Activated CD4-positive, alpha-beta T cell treated with anti-CD3 and anti-CD28 coated beads for 24 hours (primary cell): Measurements from ENCODE around the gene URB1.

ENCODE experiments used
- DNase-seq, 2 donors: peaks; one replicate each; pipeline ENCODE4 v3.0.0-alpha.2; 2020; ENCODE audit warnings: low read depth in 2 of 2

URB1 gene

DNA sequence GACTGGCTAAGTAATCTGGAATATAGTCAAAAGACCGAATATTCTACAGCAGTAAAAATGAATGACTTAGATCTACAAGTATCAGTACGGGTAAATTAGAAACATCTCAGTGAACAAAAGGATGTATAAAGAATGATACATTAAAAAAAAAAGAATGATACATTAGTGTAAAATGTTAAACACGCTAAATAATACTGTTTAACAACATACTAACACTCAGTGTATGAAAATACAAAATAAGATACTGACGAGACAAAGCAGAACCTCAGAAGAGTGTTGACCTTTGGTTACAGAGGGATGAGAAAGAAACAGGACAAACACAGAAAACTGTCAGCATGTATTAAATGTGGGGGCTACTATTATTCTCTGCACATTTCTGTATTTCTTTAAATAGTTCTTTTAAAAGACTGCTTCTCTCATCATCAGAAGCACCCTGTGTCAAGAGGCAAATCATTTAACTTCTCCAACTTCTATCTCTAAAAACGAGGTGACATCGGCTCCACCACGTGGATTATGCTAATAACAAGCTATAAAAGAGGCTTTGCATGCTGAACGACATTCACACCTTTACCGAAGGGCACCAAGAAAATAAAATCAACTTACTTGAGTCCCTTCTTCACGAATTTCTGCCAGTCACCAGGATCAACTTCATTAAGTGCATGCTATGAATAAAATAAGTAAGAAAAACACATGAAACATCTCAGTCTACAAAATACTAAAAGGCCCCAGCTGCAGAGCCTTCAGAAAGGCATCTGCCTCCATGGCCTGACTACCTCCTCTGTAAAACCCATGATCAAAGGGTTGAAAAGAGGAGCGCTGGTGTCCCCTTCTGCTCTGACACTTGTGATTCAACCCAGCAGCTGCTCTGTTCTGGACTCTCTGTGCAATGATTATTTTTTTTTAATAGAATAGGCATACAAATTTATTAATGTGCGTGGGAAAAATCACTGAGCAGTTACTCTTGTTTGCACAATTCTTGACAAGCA, 51.7 kb downstream of the URB1 start:
- DNase-seq = no peak

DNA sequence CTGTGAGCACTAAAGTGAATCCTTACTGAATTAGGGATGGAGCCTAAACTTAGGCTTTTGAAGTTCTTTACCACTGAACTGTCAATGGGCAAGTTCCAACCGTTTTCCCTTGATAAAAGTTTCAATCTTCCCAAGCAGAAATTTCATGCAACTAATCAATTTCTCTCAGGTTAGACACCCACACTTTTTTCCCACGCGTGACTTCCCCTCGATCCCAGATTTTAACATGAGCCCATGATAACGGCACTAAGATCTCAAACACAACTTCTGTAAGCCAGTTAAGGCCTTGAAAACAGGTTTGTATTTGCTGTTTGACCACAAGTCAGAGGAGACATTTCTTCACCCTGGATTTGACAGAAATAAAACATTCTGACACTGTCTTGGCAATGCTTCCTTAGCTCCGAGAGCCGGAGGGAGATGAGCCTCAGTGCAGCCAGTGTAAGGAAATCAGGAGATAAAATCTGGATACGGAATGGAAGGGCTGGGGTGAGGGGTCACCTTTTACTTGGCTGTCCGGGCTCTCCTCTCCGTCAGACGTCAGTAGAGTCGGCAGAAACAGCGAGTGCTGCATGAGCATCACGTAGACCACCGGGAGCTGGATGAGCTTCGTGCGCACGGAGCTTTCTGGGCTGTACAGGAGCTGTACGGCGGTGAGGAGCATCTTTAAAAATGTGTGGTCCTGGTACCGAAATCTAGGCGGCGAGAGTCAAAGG, 54.4 kb downstream of the URB1 start:
- no peak for DNase-seq

DNA sequence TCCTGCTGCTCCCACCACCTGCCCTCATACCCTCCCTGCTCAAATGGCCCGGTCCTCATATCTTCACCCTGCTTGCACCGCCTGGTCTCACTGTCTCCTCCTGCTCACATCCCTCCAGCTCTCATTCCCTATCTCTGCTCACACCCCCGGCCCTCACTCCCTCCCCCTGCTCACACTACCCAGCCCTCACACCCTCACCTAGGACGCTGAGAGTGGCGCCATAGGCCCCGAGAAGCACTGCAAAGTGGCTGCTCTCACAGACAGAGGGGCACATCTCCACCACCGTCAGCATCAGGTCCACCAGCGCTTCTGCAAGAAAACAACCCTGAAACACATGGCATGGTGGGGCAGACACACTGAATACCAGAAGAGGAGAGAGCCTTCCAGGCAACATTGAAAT, 55.6 kb downstream of the URB1 start:
- DNase-seq = no peak

DNA sequence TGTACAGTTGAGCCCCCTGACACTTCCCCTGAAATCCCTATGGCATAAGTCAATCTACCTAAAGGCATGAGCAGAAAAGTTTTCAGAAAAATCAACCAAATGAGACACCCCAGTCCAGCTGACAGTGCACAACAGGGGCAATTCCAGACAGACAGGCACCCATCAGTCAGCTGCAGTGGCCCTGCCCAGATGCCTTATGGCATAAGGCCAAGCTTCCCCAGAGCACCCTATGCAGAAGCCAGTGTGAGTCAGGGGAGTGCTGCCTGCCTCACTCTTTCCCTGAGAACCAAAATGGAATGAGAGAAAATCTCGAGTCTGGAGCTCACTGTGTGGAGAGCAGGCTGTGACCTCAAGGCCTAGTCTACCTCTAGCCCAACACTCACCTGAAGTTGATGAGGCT, 56.1 kb downstream of the URB1 start:
- DNase-seq = no peak

DNA sequence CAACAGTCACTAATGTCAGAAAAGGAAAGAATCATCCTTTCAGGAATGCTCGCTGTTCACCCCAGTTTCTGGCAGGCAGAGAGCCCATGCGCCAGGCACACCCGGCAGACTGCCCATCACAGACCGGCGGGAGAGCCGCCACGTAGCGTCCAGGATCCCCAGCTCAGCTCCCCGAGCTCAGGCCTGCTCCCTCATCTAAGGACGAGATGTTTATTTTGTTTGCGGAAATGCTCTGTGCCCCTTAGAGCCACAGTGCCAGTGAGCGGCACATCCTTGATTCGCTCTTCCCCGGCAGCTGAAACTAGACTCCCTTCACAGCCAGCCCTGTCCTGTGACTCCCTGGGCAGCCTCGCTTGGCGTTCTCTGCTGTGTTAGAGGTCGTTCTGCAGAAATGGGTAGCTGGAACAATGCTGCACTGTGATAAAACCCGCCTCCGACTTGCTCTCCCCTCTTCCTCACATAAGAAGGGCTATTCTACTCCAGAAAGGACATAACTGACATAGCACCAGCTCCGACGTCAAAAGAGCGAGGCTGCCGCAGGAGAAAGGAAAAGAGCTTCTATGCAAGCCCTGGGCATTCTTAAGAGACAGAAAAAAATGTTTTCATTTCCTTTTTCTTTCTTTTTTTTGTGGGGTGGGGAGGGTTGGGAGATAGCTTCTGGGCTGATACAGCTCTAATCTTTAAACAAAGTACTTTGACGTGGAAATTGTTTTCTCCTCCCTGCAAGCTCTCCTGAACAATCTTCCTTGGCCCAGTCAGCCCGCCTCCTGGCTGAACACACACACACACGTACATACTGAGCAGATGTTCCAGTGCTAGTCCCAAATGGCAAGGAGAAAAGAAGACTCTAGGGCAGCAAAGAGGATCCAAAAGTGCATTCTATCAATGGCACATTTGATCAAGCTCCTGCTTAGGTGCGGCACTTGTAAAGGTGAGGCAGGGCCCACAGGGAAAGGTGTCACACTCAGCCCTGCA, 56.9 kb downstream of the URB1 start:
- DNase-seq = no peak

DNA sequence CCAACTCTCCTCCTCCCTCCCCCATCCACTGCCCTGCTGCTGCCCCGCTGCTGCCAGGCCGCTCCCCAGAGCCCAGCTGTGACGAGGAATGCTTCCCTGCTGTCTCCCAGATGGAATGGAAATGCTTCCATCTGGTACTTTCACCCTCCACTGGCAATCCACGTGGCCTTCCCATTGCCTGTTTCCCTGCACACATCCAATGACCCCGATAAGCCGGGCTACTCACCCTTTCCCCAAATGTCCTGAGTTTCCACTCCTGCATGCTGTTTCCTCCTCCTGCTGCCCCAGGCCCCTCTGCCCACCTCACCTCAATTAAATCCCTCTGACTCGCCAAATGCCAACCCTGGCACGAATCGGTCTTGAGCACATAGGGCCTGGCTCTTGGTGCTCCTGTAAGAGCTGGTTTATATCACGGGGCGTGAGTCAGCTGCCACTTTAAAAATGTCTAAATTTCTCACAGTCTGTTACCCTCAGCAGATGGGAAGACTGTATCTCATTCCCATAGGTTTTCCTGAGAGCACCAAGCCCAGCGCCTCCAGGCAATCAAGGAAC, 57.8 kb downstream of the URB1 start:
- no peak for DNase-seq

DNA sequence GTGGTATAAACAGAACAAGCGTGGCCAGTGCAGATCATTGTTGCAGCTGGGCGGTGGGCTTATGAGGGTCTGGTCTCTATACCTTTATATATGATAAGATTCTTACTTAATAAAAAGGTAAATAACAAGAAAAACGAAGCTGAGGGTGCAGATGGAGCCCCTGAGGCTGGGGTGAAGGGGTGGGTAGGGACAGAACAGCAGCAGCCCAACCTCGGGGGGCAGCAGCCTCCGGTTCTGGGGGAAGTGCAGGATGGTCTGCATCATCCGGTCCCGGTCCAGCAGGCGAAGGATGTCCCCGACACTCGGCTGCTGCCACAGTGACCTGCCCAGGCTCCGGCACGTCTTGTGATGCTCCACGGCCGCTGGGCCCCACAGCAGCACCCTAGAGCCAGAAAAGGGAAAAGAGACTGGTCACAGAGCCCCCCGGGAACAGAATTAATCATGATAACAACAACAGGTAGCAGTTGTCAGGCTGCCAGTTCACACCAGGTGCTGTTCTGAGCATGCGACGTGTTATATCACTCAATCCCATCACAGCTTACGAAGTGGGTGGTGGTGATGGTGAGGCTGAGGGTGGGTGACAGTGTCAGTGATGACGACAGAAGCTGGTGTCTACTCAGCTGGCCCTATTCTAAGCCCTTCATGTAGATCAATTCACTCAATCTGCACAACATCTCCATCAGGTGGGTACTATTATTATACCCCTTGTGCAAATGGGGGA, 58.7 kb downstream of the URB1 start:
- no peak for DNase-seq

DNA sequence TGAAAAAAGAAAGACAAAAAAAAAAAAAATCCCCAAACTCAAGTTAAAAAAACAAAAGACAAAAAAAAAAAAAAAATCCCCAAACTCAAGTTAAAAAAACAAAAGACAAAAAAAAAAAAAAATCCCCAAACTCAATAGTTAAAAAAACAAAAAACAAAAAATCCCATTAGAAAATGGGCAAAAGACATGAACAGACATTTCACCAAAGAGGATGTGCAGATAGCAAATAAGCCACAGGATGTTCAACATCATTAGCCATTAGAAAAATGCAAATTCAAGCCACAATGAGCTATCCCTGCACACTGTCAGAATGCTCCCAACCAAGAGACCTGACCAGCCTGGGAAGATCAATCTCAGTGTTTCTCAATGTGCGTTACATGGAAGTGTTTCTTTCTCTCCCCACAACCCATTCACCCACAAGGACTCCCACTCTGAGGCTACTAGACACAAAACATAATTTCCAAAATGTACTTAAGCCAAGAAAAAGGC, 60.3 kb downstream of the URB1 start:
- DNase-seq = no peak

DNA sequence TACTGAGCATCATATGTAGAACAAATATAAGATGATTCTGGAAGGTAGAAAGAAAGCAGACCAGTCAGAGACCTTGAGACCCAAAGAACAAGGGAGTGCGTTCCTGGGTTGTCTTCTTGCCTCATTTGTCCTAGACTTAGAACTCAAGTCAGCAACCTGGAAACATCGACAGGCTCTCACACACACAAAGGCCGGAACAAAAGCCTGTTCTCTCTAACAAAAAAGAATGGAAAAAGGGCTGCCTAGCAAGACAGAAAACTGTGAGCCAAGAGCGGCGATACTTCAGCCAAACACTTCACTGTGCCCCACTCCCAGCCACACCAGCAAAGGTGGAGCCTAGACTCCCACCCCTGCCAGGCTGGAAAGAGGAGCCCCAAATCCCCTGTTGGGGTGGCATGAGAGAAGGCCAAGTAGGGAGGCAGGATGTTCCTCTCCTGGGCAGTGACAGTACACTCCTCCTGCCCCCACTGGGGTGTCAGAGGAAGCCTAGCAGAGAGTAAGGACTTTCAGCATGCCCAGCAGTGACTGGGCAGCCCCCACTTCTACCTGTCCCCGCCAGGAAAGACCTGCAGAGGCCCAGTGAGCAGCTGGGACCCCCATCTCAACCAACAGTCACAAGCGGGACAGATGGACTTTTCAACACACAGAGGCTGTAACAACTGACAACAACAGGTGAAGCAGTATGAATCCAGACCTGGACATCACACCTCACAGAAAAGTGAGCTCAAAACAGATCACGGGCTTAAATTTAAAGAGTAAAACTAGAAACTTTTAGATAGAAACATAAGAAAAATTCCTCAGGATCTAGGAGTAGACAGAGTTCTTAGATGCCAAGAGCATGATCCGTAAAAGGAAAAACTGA, 61.1 kb downstream of the URB1 start:
- no peak for DNase-seq

DNA sequence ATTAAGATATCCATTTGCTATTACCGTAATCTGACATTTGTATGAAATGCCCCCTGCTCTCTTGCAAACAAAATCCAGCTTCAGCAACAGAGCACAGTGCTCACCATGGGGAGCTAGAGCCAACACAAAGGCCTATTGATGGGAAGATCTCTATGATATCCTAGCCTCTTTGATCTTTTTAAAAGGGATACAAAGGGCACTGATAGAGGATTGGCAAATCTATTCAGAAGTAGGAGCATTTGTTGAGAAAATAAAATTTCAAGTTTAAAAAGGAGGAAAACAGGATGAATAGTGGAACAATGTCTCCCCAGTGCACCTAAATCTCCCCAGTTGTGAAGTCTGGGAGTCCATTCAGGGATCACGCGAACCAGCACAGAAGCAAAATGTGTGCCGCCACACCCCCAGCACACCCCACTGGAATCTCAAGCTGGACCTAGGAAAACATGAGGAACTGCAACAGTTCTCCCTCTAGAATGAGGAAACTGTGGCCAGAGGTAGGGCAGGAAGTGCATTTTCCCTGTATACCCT, 62.0 kb downstream of the URB1 start:
- DNase-seq = no peak

DNA sequence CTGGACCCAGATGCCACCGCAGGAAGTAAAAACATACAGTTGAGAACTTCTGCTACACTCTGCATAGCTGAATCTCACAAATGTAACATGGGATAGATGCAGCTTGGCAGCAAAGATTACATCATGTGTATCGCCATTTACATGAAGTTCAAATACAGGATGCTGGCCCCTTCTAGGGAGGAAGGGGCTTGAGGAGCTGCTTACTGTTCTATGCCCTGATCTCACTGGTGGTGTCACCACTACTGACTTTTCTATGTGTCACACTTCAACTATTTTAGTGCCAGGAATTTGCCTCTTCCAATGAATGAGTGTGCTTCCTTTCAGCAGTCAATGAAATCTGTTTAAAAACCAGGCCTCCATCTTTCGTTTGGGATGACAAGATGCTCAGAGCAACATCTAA, 63.0 kb downstream of the URB1 start:
- no peak for DNase-seq

DNA sequence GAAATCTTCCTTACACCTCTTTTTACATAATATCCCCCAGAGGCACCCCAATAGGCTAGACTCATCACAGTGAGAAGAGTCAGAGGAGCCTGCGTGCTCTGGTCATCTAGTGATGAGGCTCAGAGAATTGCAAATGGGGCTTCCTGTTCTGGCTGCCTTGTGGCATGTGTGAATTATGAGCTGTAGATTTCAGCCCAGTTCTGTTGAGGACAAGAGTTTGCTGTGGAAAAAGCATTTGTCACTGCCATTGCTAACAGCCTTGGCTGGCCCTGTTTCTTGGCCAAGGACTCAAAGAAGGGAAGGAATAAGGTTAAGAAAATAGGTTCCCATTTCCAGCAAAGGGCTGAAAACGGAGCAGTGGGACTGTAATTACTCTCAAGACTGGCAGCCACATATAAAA, 63.5 kb downstream of the URB1 start:
- DNase-seq = no peak

DNA sequence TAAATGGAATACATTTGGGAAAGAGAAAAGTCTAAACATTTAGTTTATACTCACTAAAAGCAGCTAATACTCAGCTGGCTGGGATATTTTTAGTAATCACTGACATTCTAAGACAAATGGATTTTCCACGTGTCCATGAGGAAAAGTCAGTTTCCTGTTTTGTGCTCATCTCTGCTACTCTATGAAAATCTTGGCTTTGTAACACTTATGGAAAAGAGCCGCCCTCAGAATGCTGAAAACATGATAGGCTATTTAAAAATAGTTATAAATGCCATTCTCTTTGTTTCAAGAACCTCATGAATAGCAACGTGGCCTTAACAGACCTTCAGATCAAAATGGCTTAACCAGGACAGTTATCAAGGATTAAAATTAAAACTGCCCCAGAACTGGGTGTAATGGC, 64.2 kb downstream of the URB1 start:
- DNase-seq = no peak

DNA sequence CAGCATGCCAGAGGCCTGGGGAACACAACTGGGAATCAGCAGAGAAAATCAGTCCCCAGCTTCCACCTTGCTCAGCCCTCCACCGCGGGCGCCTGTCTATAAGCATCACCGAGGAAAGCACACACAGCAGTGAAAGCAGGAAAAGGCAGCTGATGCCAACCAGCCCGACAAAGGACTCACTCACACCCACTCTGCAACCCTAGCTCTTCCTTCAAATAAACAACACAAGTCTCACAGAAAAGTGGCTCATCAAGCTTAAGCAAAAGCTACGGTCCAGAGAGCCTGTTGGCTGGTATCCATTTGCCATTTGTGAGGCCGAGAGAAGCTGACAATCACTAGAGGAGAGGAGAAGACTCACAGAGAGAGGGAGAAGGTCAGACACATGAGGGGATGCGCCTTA, 67.1 kb downstream of the URB1 start:
- no peak for DNase-seq

DNA sequence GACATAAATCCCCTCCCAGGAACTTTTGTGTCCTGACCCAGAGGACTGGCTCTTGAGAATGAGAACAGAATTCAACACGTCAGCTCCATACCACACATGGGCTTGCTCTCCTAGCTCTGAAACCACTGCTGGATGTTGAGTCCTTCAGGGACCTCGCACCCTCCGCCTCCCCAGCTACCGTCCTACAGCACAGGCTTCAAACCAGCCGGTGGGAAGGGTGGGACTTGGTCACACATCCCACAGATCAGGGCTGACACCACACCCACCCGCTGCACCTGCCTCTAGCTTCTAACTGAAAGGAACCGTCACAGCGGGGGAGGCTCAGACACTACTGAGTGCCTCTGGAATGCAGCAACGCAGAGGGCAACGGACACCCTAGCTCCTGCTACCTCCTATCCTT, 70.1 kb downstream of the URB1 start:
- DNase-seq = no peak

DNA sequence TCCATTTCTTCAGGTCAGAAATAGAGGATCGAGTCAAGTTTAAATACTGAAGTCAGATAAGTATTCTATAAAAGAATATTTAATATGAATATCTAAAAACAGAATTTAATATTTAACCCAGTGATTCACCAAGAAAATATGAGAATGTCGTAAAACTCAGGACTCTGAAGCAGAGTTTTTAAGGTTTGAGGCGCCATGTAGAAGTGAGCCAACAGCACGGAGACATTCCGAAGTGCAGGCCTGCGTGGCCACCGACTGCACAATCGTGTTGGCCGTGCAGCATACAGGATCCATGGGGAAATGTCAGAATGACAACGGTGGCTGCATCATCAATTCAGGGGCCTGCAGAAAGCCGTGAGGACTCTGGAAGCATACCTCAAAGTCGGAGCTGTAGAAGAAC, 70.7 kb downstream of the URB1 start:
- no peak for DNase-seq

DNA sequence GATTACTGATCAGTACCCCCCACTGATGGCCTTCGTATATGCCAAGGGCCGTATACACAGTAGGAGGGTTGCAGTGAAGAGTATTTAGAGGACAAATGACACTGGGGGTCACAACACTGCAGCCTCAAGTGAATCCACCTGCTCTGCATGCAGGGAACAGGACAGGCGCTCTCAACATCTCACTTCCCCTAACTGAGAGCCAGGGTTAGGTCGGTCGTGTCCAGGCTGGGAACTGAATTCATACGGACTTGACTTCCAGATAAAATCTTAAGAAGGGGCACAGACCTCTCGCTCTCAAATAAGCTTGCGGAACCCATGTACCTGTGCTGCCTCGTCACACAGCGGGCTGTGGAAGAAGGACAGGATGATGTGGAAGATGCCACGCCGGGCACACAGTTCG, 71.3 kb downstream of the URB1 start:
- no peak for DNase-seq

DNA sequence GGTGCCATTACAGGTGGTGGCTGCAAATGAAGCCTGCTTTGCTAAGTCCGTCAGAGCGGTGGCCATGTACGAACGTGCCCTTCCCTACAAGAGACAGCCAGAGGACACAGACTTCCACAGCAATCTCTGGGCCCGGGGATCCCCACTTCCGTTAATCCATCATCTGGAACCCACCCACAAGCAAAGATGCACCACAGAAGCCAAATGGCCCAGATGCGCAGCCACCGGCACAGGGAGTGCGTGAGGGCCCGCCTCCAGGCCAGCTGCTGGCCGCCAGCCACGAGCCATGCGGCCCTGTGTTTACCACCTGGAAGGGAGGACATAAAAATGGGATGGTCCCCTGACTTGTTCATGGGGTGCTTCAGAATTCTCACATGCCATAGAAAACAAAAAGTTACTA, 72.1 kb downstream of the URB1 start:
- DNase-seq = no peak

DNA sequence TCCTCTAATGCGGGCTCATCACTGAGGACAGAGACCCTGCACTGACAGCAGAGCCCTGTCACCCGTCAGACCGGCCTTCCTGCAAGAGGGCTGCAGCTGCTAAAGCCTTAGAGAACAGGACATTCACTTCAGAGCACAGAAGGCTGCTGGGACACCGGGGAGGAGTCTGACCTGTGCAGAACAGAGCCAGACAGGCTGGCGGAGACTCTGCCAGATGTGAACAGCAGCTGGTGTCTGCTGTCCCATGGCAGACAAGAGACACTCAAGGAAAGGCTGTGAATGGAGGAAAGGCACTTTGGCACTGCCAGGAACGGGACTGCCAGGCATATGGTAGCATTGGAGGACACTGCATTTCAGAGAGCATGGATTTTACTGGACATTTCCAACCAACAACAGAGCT, 72.8 kb downstream of the URB1 start:
- no peak for DNase-seq

DNA sequence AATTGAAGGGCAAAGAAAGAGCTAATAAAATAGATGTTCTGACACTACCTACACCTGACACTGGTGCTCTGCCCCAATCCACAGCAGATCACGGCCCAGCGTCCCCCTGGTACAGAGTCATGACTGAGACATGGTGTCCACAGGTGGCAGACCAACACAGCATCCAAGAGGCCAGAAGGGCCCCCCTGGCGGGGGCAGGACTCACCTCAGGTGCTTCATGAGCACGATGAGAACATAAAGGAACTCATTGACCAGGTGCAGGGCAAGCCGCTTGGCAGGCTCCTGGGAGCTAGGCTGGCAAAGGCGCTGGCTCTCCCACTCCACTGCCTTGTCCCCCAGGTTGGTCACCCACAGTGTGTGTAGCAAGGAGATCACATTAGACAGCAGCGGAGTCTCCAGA, 73.8 kb downstream of the URB1 start:
- no peak for DNase-seq
